ENCODE measurements around the gene ETV5. TPM values are rescaled to one million over a fixed set of nuclear protein-coding genes. Genes with fewer than 3 reads are reported as not detected.

The ETV5 gene
- polyA plus RNA-seq, 3 donors = 0.07 to 1.2 (median 0.88) TPM

DNA sequence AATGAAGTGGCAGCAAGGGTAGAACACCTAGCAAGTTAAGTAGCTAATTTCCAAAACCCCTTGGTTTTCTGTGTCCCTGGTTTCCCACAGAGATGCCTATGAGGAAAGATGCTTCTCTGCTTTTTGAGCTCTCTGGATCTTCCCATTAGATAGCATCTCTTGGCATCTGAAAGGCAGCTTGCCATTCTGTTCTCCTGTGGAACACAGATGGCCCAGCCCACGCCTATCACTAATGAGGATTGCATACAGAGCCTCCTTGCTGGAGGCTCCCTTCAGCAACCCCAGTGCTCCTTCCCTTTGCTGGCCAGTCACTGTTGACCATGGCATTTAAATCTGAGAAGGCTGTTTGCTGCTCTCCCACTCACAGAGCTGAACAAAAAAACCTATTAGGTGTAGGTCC lies 34.4 kb upstream of the ETV5 start:
- no peak overlapping the region for H3K4me3 Mint-ChIP-seq
- peaks cover 5 to 9% (median 5%) of the 10 kb centered on the region in 3 donors for H3K27me3 Mint-ChIP-seq (ENCODE audit: low read depth in 3 of 3)
- Histone ChIP-seq H3K36me3 (replicated peaks in 1 of 2; ENCODE audit: control insufficient read depth in 1 of 2, insufficient read depth in 2 of 2, low read length in 2 of 2) (peaks cover 4 to 11% of the 10 kb centered on the region in 2 donors), H3K27ac (ENCODE audit: low read depth in 1 of 2, low read length in 2 of 2) (no peak overlapping the region), H3K4me3 (replicated peaks in 1 of 3; ENCODE audit: low read depth in 2 of 3, low read length in 3 of 3) (no peak overlapping the region), H3K4me1 (ENCODE audit: control insufficient read depth in 1 of 2, insufficient read depth in 2 of 2, low read length in 2 of 2) (no peaks in the 10 kb centered on the region), H3K9me3 (replicated peaks in 1 of 2; ENCODE audit: control insufficient read depth in 1 of 2, insufficient read depth in 1 of 2, low read length in 2 of 2) (no peaks in the 10 kb centered on the region), H2AFZ (ENCODE audit: insufficient read depth, low read depth, low read length, poor library complexity, severe bottlenecking) (no peak overlapping the region), H4K20me1 (ENCODE audit: insufficient read depth, low read length) (peaks cover 12% of the 10 kb centered on the region), H3K9ac (ENCODE audit: insufficient read depth, low read length, poor library complexity, severe bottlenecking) (no peak overlapping the region), H3K27me3 (ENCODE audit: control insufficient read depth in 2 of 2, insufficient read depth in 2 of 2, low read length in 2 of 2) (no peaks in the 10 kb centered on the region), H3K79me2 (ENCODE audit: insufficient read depth, low read length) (no peaks in the 10 kb centered on the region), H3K4me2 (replicated peaks; ENCODE audit: extremely low read depth, low read length, poor library complexity, severe bottlenecking) (no peak overlapping the region)
- no peaks in the 10 kb centered on the region for H3K9me3 Mint-ChIP-seq
- DNase-seq = no peak
- no peak overlapping the region for H3K27ac Mint-ChIP-seq
- peaks cover 5% of the 10 kb centered on the region for H3K4me1 Mint-ChIP-seq
- 57% methylated on average over 1 of the region's 1 CpG for WGBS (ENCODE audit: insufficient coverage)
- TF ChIP-seq, protein P1, sequence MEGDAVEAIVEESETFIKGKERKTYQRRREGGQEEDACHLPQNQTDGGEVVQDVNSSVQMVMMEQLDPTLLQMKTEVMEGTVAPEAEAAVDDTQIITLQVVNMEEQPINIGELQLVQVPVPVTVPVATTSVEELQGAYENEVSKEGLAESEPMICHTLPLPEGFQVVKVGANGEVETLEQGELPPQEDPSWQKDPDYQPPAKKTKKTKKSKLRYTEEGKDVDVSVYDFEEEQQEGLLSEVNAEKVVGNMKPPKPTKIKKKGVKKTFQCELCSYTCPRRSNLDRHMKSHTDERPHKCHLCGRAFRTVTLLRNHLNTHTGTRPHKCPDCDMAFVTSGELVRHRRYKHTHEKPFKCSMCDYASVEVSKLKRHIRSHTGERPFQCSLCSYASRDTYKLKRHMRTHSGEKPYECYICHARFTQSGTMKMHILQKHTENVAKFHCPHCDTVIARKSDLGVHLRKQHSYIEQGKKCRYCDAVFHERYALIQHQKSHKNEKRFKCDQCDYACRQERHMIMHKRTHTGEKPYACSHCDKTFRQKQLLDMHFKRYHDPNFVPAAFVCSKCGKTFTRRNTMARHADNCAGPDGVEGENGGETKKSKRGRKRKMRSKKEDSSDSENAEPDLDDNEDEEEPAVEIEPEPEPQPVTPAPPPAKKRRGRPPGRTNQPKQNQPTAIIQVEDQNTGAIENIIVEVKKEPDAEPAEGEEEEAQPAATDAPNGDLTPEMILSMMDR (IDR thresholded peaks at IDR 0.05) = no peak
- H3K36me3 Mint-ChIP-seq = peaks cover 25 to 27% of the 10 kb centered on the region in 2 donors
- intact Hi-C loops (cut with micrococcal nuclease) = no loop called here

DNA sequence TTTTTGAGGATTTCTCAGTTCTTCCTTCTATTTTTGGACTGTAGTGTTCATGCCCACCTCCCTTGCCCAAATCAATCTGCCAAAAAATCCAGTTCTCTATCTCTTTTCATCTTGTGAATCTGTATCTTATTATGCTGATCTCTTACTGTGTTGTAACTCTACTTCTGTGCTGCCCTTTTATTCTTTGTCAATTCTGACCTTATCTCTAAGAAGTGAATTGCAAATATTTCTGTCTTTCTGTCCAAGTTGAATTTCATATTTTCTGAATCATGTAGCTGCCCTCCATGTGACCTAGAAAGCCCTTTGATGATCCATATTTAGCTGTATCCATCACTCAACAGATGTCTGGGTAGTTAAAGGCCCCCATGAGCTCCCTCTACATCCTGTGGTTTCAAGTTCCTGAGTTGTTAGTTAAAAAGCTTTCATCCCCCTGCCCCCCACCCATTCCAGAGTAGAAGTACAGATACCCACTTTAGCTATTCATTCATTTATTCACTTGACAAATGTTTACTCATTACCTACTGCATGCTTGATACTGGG lies 33.6 kb upstream of the ETV5 start:
- H3K27me3 Mint-ChIP-seq (ENCODE audit: low read depth in 3 of 3) = peaks cover 2 to 7% (median 5%) of the 10 kb centered on the region in 3 donors

More for the DNA sequence above, 33.6 kb upstream of the ETV5 start:
- Histone ChIP-seq H3K36me3 (replicated peaks in 1 of 2; ENCODE audit: control insufficient read depth in 1 of 2, insufficient read depth in 2 of 2, low read length in 2 of 2) (peaks cover 0 to 3% of the 10 kb centered on the region in 2 donors), H3K9ac (ENCODE audit: insufficient read depth, low read length, poor library complexity, severe bottlenecking) (no peak overlapping the region), H3K9me3 (replicated peaks in 1 of 2; ENCODE audit: control insufficient read depth in 1 of 2, insufficient read depth in 1 of 2, low read length in 2 of 2) (no peaks in the 10 kb centered on the region), H3K4me1 (ENCODE audit: control insufficient read depth in 1 of 2, insufficient read depth in 2 of 2, low read length in 2 of 2) (no peaks in the 10 kb centered on the region), H3K4me3 (replicated peaks in 1 of 3; ENCODE audit: low read depth in 2 of 3, low read length in 3 of 3) (no peak overlapping the region), H3K4me2 (replicated peaks; ENCODE audit: extremely low read depth, low read length, poor library complexity, severe bottlenecking) (no peak overlapping the region), H3K27ac (ENCODE audit: low read depth in 1 of 2, low read length in 2 of 2) (no peak overlapping the region), H4K20me1 (ENCODE audit: insufficient read depth, low read length) (peaks cover 6% of the 10 kb centered on the region), H3K79me2 (ENCODE audit: insufficient read depth, low read length) (no peaks in the 10 kb centered on the region), H2AFZ (ENCODE audit: insufficient read depth, low read depth, low read length, poor library complexity, severe bottlenecking) (no peak overlapping the region), H3K27me3 (ENCODE audit: control insufficient read depth in 2 of 2, insufficient read depth in 2 of 2, low read length in 2 of 2) (no peaks in the 10 kb centered on the region)
- Mint-ChIP-seq H3K9me3 (no peaks in the 10 kb centered on the region), H3K4me3 (no peak overlapping the region), H3K4me1 (peaks cover 8% of the 10 kb centered on the region), H3K27ac (no peak overlapping the region), H3K36me3 (peaks cover 17 to 20% of the 10 kb centered on the region in 2 donors)
- TF ChIP-seq, protein P1 (IDR thresholded peaks at IDR 0.05) = no peak
- intact Hi-C loops (cut with micrococcal nuclease) = no loop called here
- no peak for DNase-seq

Data from CD14-positive monocyte (primary cell).